H1 (cell line): ENCODE results near the gene LRRFIP1. TPM values are rescaled to one million over a fixed set of nuclear protein-coding genes. Genes with fewer than 3 reads are reported as not detected.

Source experiments
- CTCF ChIA-PET: fragments of 300-600 bp; sonication (Branson Sonifier 250); formaldehyde crosslinking; loops from one replicate; lab custom pipeline; 2021; ENCODE audit not compliant: partially characterized antibody; lab: Charles Lee
- POLR2A ChIA-PET: fragments of 300-600 bp; sonication (Branson Sonifier 250); formaldehyde crosslinking; loops from one replicate; lab custom pipeline; 2021; ENCODE audit warnings: inconsistent platforms; ENCODE audit not compliant: partially characterized antibody; lab: Charles Lee
- DNase-seq, 2 experiments: peaks; one replicate each; pipeline versions ENCODE4 v3.0.0 to v3.0.0-alpha.2; 2010 to 2022; ENCODE audit warnings: low spot score in 2 of 2, low read depth in 1 of 2, mixed read lengths in 1 of 2
- FAIRE-seq: peaks from 2 replicates; lab custom pipeline; 2011; peaks lifted over from hg19 to GRCh38; lab: Jason Lieb, UNC
- H2AFZ ChIP-seq: 2 replicates; pipeline ENCODE4 v1.8.1; 2012; ENCODE audit warnings: low read length, inconsistent platforms
- H2AK5ac ChIP-seq: 2 replicates; pipeline ENCODE4 v1.6.1; 2013; ENCODE audit warnings: low read depth, low read length
- H2BK120ac ChIP-seq: replicated peaks from 2 replicates; pipeline ENCODE3; 2013; ENCODE audit warnings: low read depth, low read length, inconsistent platforms
- H2BK12ac ChIP-seq: 2 replicates; pipeline ENCODE4 v1.6.1; 2013; ENCODE audit warnings: low read depth, low read length
- H2BK15ac ChIP-seq: 2 replicates; pipeline ENCODE4 v1.6.1; 2013; ENCODE audit warnings: low read length
- H2BK20ac ChIP-seq: 2 replicates; pipeline ENCODE4 v1.6.1; 2013; ENCODE audit warnings: low read length
- H2BK5ac ChIP-seq: 2 replicates; pipeline ENCODE4 v1.6.1; 2013; ENCODE audit warnings: low read depth, low read length
- H3K14ac ChIP-seq: 2 replicates; pipeline ENCODE4 v1.6.1; 2013; ENCODE audit warnings: inconsistent platforms; ENCODE audit not compliant: insufficient read length
- H3K18ac ChIP-seq: 2 replicates; pipeline ENCODE4 v1.6.1; 2013; ENCODE audit warnings: low read length; ENCODE audit errors: extremely low read depth
- H3K23ac ChIP-seq: 2 replicates; pipeline ENCODE4 v1.6.1; 2013; ENCODE audit warnings: inconsistent platforms; ENCODE audit not compliant: insufficient read length
- H3K23me2 ChIP-seq: 2 replicates; pipeline ENCODE4 v1.6.1; 2013; ENCODE audit warnings: low read depth, low read length
- H3K27ac ChIP-seq: 2 replicates; pipeline ENCODE4 v1.6.1; 2011; ENCODE audit warnings: low read depth, low read length, inconsistent platforms
- H3K27me3 ChIP-seq, 4 experiments: replicated peaks in 1 of 4; 1 replicate in 1 of 4; 2 replicates in 3 of 4; pipeline versions ENCODE4 v1.6.1 to v1.8.1; 2011 to 2013; ENCODE audit warnings: low read length in 3 of 4, mild to moderate bottlenecking in 3 of 4, inconsistent platforms in 2 of 4, mixed read lengths in 2 of 4, moderate library complexity in 1 of 4; ENCODE audit not compliant: control insufficient read depth in 3 of 4, insufficient read depth in 3 of 4; ENCODE audit errors: extremely low read depth in 1 of 4
- H3K36me3 ChIP-seq, 4 experiments: 2 replicates each; pipeline versions ENCODE4 v1.6.1 to v1.8.1; 2011 to 2013; ENCODE audit warnings: mild to moderate bottlenecking in 4 of 4, low read length in 3 of 4, moderate library complexity in 2 of 4, control low read depth in 1 of 4, inconsistent platforms in 1 of 4; ENCODE audit not compliant: insufficient read depth in 4 of 4, control insufficient read depth in 2 of 4
- H3K4ac ChIP-seq: replicated peaks from 2 replicates; pipeline ENCODE3; 2013; ENCODE audit warnings: low read length, low read depth, mixed read lengths, inconsistent platforms; ENCODE audit not compliant: insufficient read length
- H3K4me1 ChIP-seq, 4 experiments: replicated peaks in 1 of 4; 1 replicate in 1 of 4; 2 replicates in 3 of 4; pipeline versions ENCODE4 v1.6.1 to v1.8.1; 2011 to 2013; ENCODE audit warnings: low read length in 3 of 4, inconsistent platforms in 2 of 4, mixed read lengths in 1 of 4; ENCODE audit not compliant: insufficient read depth in 4 of 4, control insufficient read depth in 3 of 4
- H3K4me2 ChIP-seq, 2 experiments: 2 replicates each; pipeline versions ENCODE4 v1.6.1 to v1.8.1; 2011 to 2013; ENCODE audit warnings: low read depth in 2 of 2, low read length in 2 of 2, control low read depth in 1 of 2, inconsistent platforms in 1 of 2, mild to moderate bottlenecking in 1 of 2; ENCODE audit not compliant: insufficient read depth in 1 of 2
- H3K4me3 ChIP-seq, 4 experiments: fragments of 200-600, 300-600 bp in 1 of 4; sonication (generic), shearing (Covaris generic), sonication (Bioruptor Twin) in 1 of 4; 2 replicates each; pipeline versions ENCODE4 v1.5.1 to v1.8.1; 2011 to 2016; ENCODE audit warnings: low read length in 4 of 4, low read depth in 3 of 4, control low read depth in 2 of 4, inconsistent platforms in 2 of 4, mild to moderate bottlenecking in 2 of 4, mixed read lengths in 1 of 4, moderate library complexity in 1 of 4; ENCODE audit not compliant: insufficient read depth in 2 of 4; ENCODE audit errors: extremely low read depth in 1 of 4
- H3K56ac ChIP-seq: replicated peaks from 2 replicates; pipeline ENCODE3; 2013; ENCODE audit warnings: low read depth, mild to moderate bottlenecking, mixed read lengths, low read length, inconsistent platforms; ENCODE audit not compliant: insufficient read length
- H3K79me1 ChIP-seq: 2 replicates; pipeline ENCODE4 v1.6.1; 2013; ENCODE audit warnings: low read depth, low read length, control low read depth
- H3K79me2 ChIP-seq, 2 experiments: 2 replicates each; pipeline versions ENCODE4 v1.6.1 to v1.8.1; 2012 to 2013; ENCODE audit warnings: low read length in 2 of 2, mild to moderate bottlenecking in 2 of 2, inconsistent platforms in 1 of 2; ENCODE audit not compliant: insufficient read depth in 2 of 2, control insufficient read depth in 1 of 2
- H3K9ac ChIP-seq, 4 experiments: replicated peaks in 1 of 4; 1 replicate in 1 of 4; 2 replicates in 3 of 4; pipeline versions ENCODE4 v1.6.1 to v1.8.1; 2011 to 2013; ENCODE audit warnings: low read depth in 3 of 4, low read length in 3 of 4, control low read depth in 2 of 4, mild to moderate bottlenecking in 2 of 4, moderate library complexity in 2 of 4, inconsistent platforms in 1 of 4; ENCODE audit errors: extremely low read depth in 1 of 4
- H3K9me3 ChIP-seq, 2 experiments: 2 replicates each; pipeline versions ENCODE4 v1.6.1 to v1.8.1; 2012 to 2013; ENCODE audit warnings: mild to moderate bottlenecking in 2 of 2, moderate library complexity in 2 of 2, control low read depth in 1 of 2, inconsistent platforms in 1 of 2, low read depth in 1 of 2, low read length in 1 of 2, mixed read lengths in 1 of 2; ENCODE audit not compliant: insufficient read depth in 2 of 2
- H4K20me1 ChIP-seq, 2 experiments: replicated peaks in 1 of 2; 2 replicates each; pipeline versions ENCODE3 to v1.8.1; 2011 to 2013; ENCODE audit warnings: inconsistent platforms in 2 of 2, low read length in 2 of 2, mild to moderate bottlenecking in 1 of 2; ENCODE audit not compliant: insufficient read depth in 2 of 2, control insufficient read depth in 1 of 2
- H4K5ac ChIP-seq: 2 replicates; pipeline ENCODE4 v1.6.1; 2013; ENCODE audit warnings: low read length, low read depth, mixed read lengths, inconsistent platforms; ENCODE audit not compliant: insufficient read length
- H4K8ac ChIP-seq: 2 replicates; pipeline ENCODE4 v1.8.0; 2013; ENCODE audit warnings: mild to moderate bottlenecking, moderate library complexity, low read length, inconsistent platforms; ENCODE audit not compliant: insufficient read depth; ENCODE audit errors: extremely low read depth
- H4K91ac ChIP-seq: replicated peaks from 2 replicates; pipeline ENCODE3; 2013; ENCODE audit warnings: low read length, mixed read lengths, inconsistent platforms; ENCODE audit not compliant: insufficient read length
- BCL11A ChIP-seq, 2 experiments: IDR thresholded peaks; one replicate each; pipeline ENCODE4 v1.6.1; 2011; ENCODE audit warnings: low read depth in 2 of 2, low read length in 2 of 2, mild to moderate bottlenecking in 2 of 2
- WGBS, 2 experiments: shearing (Covaris generic) in 1 of 2; methylation state at CpG; one replicate each; pipeline versions ENCODE4 v1.1.6 to v1.1.7; 2013 to 2015; ENCODE audit warnings: low lambda C conversion rate in 2 of 2, mixed read lengths in 2 of 2, inconsistent platforms in 1 of 2, low coverage in 1 of 2, missing lambda C conversion rate in 1 of 2; ENCODE audit not compliant: insufficient replicate concordance in 2 of 2, insufficient coverage in 1 of 2, insufficient read length in 1 of 2; ENCODE audit errors: extremely low coverage in 1 of 2, missing lambda C conversion rate in 1 of 2; 5-methylcytosine and 5-hydroxymethylcytosine counted together
- polyA plus RNA-seq, 7 experiments: library from polyadenylated mRNA; depleted of rRNA in 3 of 7; stranded (reverse) in 5 of 7; unstranded in 2 of 7; fragments of >200 nt in 5 of 7; fragments of 200-250 nt in 2 of 7; gene quantifications; 1 replicate in 5 of 7; 2 replicates in 1 of 7; 4 replicates in 1 of 7; pipeline versions ENCODE4 v1.2.1 to v1.2.3, GENCODE V29; 2011 to 2013; ENCODE audit warnings: missing spikeins in 2 of 7, mixed read lengths in 2 of 7
- total RNA-seq: library from RNA; stranded (reverse); fragmentation: NEBNext Ultra II Directional; extraction: Animal tissue kit (Norgen Biotek cat#: 25700); gene quantifications from 2 replicates; pipeline ENCODE4 v1.2.1, GENCODE V29; 2021

The LRRFIP1 gene
- total and polyA plus RNA-seq, 2 of the 8 experiments (the other 6 are each of a cell fraction or from before 2014, with no cell fraction given): 12.1 to 75.8 TPM

DNA sequence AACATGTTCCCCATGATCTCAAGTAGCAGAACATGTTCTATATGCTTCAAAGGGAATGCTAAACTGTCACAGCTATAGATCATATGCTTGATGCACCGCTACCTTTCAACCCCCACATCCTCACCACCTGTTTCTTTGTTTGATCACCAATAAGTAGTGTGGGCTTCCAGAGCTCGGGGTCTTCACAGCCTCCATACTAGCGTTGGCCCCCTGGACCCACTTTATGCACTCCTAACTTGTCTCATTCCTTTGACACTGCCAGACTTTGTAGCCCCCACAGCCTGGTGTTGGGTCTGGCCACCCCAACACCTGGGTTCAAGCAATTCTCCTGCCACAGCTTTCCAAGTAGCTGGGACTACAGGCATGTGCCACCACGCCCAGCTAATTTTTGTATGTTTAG lies 159.5 kb downstream of the LRRFIP1 start:
- 89% methylated on average over 4 of the region's 4 CpGs; no CpG with 5 or more reads in 1 of the 2 experiments for WGBS, 2 experiments
- Histone ChIP-seq H4K91ac (no peak overlapping the region), H4K20me1 (no peaks in the 10 kb centered on the region)

More for the DNA sequence above, 159.5 kb downstream of the LRRFIP1 start:
- H4K5ac ChIP-seq: no peak overlapping the region
- no peaks in the 10 kb centered on the region for H3K4me1 ChIP-seq
- no peak overlapping the region for H3K4ac ChIP-seq
- H2BK5ac ChIP-seq: no peak overlapping the region
- no peak overlapping the region for H2BK12ac ChIP-seq
- no peak overlapping the region for H2BK15ac ChIP-seq
- no peak overlapping the region for H3K27ac ChIP-seq
- ChIA-PET CTCF (interaction anchor here (0.8 to 2.4 kb wide), 3 partner anchors 12 to 121 kb away, joined by 3 to 10 read pairs (median 3); no protein-coding TSS in a partner anchor), POLR2A (no interaction called here)
- H3K9ac ChIP-seq: no peak overlapping the region
- H3K79me1 ChIP-seq: no peaks in the 10 kb centered on the region
- no peak for FAIRE-seq
- no peak overlapping the region for H3K56ac ChIP-seq
- H3K4me2 ChIP-seq: no peak overlapping the region
- no peaks in the 10 kb centered on the region for H3K79me2 ChIP-seq
- no peak overlapping the region for H2BK120ac ChIP-seq
- TF ChIP-seq BCL11A (IDR thresholded peaks at IDR 0.05; ENCODE audit: low read depth in 2 of 2, low read length in 2 of 2): no peak
- no peak overlapping the region for H2AK5ac ChIP-seq
- no peaks in the 10 kb centered on the region for H3K23me2 ChIP-seq
- no peak overlapping the region for H3K4me3 ChIP-seq
- H3K23ac ChIP-seq: no peak overlapping the region
- H2AFZ ChIP-seq: no peak overlapping the region
- peaks cover 0 to 4% (median 1%) of the 10 kb centered on the region in 4 experiments; a peak in 2 of 8 replicates for H3K36me3 ChIP-seq
- peaks cover 17 to 18% of the 10 kb centered on the region in 2 experiments for H3K9me3 ChIP-seq
- peak in 1 of 2 experiments; percentile 43 for DNase-seq
- no peak overlapping the region for H3K18ac ChIP-seq
- H4K8ac ChIP-seq: no peak overlapping the region
- no peaks in the 10 kb centered on the region; a peak in 1 of 7 replicates for H3K27me3 ChIP-seq
- H2BK20ac ChIP-seq: no peak overlapping the region
- H3K14ac ChIP-seq: no peak overlapping the region
